IPS-20b (cell line): Measurements from ENCODE around the gene PRKCD.

Source experiments
- H3K27ac ChIP-seq: one replicate; pipeline ENCODE4 v1.5.1; 2013; ENCODE audit warnings: low read length
- H3K27me3 ChIP-seq: 2 replicates; pipeline ENCODE4 v1.6.1; 2013; ENCODE audit warnings: mild to moderate bottlenecking, low read length, inconsistent platforms; ENCODE audit not compliant: insufficient read depth
- H3K36me3 ChIP-seq: 2 replicates; pipeline ENCODE4 v1.6.1; 2013; ENCODE audit warnings: low read depth, mild to moderate bottlenecking, inconsistent platforms, low read length, moderate library complexity; ENCODE audit not compliant: insufficient read depth
- H3K4me1 ChIP-seq: 2 replicates; pipeline ENCODE4 v1.6.1; 2013; ENCODE audit warnings: mild to moderate bottlenecking, control low read depth, inconsistent platforms, low read length, moderate library complexity; ENCODE audit not compliant: insufficient read depth
- H3K4me3 ChIP-seq: 2 replicates; pipeline ENCODE4 v1.5.1; 2013; ENCODE audit warnings: mild to moderate bottlenecking, low read length, inconsistent platforms
- H3K9ac ChIP-seq: 2 replicates; pipeline ENCODE4 v1.6.1; 2013; ENCODE audit warnings: low read depth, mild to moderate bottlenecking, inconsistent platforms, low read length, moderate library complexity
- H3K9me3 ChIP-seq: 2 replicates; pipeline ENCODE4 v1.6.1; 2013; ENCODE audit warnings: mild to moderate bottlenecking, low read depth, low read length, inconsistent platforms; ENCODE audit not compliant: insufficient read depth

The PRKCD gene

DNA sequence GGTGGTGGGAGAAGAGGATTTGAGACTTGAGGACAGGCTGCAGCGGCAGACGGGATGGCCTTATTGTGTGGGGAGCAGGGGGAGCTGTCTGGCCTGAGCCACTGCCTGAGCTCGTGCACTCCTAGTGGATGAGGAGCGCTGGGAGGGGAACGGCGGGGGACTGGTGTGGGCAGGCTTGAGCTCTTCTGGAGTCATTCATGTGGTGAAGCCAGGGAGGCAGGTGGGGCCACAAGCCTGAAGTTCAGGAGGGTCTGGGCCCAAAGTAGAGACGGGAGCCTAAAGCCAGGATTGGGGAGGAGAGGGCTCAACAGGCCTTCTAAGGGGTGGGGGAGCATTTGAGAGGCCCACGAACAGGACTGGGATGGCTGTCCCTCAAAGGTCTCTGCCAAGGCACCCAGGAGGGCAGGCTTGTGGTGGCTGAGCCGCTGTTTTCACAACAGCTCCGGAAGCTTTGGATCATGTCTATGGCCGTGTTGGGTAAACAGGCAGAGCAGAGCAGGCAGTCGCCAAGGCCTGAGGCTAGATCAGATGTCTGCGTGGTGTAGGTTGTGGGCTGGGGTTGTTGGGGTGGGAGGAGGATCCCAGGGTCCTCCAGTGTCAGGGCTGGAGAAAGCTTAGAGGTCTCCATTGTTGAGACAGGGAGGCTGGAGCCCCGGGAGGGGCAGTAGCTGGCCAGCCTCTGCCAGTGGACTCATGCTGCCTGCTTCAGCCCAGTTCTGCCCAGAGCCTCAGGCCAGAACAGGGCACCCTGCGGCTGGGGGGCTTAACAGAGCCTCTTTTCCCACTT lies 8.2 kb downstream of the PRKCD start:
- Histone ChIP-seq H3K36me3 (no peaks in the 10 kb centered on the region), H3K9ac (0 out of 2 replicates have a peak overlapping the region, but pooled peaks have one; percentile 15), H3K27me3 (no peaks in the 10 kb centered on the region), H3K9me3 (no peaks in the 10 kb centered on the region), H3K4me1 (peaks cover 14% of the 10 kb centered on the region; the same call in 1 of the 2 replicates), H3K4me3 (no peak overlapping the region), H3K27ac (no peak overlapping the region)

DNA sequence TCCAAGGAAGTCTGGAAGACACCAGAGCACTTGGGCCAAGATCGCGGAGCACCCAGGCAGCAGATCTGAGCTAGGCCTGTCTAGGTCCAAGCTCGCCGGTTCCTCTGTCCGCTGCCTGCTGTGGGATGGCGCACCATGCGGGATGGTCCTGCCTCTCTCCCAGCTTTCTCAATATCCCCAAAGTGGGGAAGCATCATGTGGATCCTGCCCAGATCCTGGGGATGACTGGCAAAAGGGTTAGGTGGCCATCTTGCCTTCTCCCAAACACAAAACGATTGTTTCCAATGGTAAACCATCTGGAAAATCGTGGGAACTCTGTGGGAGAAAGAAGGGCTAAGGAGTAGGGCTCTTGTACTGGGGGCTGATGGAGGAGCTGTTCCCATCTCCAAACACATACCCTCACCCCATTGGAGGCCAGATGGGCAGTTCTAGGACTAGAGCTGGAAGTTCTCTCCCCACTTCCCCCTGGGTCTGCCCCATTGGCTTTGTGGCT lies 8.9 kb downstream of the PRKCD start:
- Histone ChIP-seq H3K9ac (no peak overlapping the region), H3K36me3 (no peaks in the 10 kb centered on the region), H3K4me3 (no peak overlapping the region), H3K27me3 (no peaks in the 10 kb centered on the region), H3K9me3 (no peaks in the 10 kb centered on the region), H3K4me1 (peaks cover 14% of the 10 kb centered on the region; the same call in 1 of the 2 replicates), H3K27ac (no peak overlapping the region)

DNA sequence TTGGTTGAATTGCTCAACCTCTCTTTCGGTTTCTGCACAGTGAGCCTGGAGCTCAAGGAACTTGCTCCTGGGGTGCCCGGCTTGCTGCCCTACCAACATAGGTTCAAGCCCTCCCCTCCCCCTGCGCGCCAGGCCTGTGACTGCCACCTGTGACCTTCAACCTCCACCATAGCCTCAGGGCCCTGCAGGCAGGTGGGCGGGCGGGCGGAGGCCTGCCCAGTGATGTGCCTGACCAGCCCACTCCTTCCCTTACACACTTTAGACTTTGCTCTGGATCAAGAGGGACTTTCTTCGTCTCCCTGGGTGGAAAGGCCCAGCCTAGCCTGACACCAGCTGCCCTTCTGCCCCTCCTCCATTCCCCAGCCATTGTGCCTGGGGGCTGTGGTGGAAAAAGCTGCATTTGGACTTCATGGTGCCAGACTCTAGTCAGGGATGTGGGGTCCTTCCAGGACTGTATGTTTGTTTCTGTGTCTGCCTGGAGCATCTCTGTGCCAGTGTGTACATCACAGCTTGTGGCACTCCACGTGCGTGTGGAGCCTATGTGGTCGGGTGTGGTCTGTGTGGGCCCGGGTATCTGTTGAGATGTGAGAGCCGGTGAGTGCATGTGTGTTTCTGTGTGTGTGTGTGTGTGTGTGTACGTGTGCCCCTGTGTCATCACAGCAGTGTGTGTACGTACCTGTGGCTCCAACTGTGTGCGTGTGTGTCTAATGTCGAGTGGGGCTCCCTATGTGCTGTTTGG lies 9.5 kb downstream of the PRKCD start:
- no peak overlapping the region for H3K4me3 ChIP-seq
- H3K27me3 ChIP-seq, result no peaks in the 10 kb centered on the region
- peaks cover 14% of the 10 kb centered on the region; the same call in 1 of the 2 replicates for H3K4me1 ChIP-seq
- no peaks in the 10 kb centered on the region for H3K36me3 ChIP-seq
- H3K9ac ChIP-seq, result no peak overlapping the region
- no peaks in the 10 kb centered on the region for H3K9me3 ChIP-seq
- H3K27ac ChIP-seq, result no peak overlapping the region

DNA sequence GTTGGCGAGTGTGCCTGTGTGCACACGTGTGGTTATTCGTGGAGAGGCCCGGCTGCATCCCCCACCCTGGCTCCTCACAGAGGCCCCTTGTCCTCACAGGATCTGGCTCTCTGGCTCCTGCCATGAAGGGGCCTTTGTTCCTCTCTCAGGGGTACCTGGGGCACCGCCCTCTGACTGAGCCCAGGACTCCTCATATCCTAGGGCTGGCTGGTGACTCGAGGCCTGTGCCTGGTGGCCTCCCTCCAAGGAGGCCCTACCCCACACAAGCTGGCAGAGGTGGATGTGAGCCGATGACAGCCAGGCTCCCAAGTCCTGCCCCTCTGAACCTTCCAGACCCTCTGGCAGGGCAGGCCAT lies 10.0 kb downstream of the PRKCD start:
- Histone ChIP-seq H3K27me3 (no peaks in the 10 kb centered on the region), H3K36me3 (no peaks in the 10 kb centered on the region), H3K9ac (no peak overlapping the region), H3K27ac (no peak overlapping the region), H3K4me3 (no peak overlapping the region), H3K9me3 (no peaks in the 10 kb centered on the region), H3K4me1 (peaks cover 14% of the 10 kb centered on the region; the same call in 1 of the 2 replicates)

DNA sequence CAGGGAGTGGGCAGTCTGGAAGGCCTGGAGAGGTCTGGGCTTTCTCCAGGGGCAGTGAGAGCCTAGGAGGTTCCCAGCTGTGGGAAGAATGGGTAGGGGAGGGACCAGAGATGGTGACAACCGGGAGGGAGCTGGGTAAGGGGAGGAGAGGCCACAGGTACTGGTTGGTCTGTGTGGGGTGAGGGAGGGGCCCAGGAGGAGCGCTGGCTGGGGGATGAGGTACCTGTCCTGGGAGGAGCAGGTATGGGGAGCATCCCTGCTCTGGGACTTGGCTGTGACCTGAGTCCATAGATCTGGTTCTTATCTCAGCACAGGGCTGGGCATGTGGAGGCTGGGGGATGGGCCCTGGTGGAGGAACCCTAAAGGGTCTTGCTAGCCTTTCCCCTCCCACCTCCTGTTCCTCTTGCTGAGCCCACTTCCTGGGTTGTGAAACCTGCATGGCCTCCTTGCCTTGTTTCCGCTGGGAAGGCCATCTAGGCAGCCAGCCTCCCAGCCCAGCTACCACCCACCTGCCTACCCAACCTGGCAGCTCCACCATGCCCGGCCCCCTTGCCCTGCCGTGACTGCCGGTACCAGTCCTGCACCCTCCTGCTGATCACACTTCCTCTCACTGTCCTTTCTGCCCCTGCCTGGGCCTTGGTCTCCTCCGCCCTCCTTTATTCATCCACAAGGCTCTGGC lies 11.0 kb downstream of the PRKCD start:
- Histone ChIP-seq H3K27me3 (no peaks in the 10 kb centered on the region), H3K36me3 (no peaks in the 10 kb centered on the region), H3K9me3 (no peaks in the 10 kb centered on the region), H3K4me3 (no peak overlapping the region), H3K9ac (no peak overlapping the region), H3K27ac (no peak overlapping the region), H3K4me1 (peaks cover 14% of the 10 kb centered on the region; the same call in 1 of the 2 replicates)

DNA sequence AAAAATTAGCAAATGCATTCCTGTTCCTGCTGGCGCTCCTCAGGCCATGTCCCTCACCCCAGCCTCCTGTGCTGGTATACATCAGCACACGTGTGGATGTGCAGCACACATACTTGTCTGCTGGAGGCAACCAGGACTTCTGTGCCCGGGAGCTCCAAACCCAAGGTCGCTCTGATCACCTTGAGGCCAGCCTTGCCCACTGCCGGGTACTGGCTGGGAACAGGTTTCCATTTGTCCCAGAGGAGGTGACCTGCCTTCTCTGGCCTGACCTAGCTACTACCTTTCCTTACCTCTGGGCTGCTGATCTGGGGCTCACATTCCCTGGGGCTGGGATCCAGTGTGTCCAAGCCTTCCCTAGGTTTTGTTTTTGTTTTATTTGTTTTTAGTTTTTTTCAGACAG lies 12.1 kb downstream of the PRKCD start:
- no peak overlapping the region for H3K27ac ChIP-seq
- H3K4me3 ChIP-seq, result no peak overlapping the region
- peaks cover 11% of the 10 kb centered on the region; the same call in 1 of the 2 replicates for H3K4me1 ChIP-seq
- H3K36me3 ChIP-seq, result no peaks in the 10 kb centered on the region
- no peaks in the 10 kb centered on the region for H3K27me3 ChIP-seq
- no peak overlapping the region for H3K9ac ChIP-seq
- no peaks in the 10 kb centered on the region for H3K9me3 ChIP-seq

DNA sequence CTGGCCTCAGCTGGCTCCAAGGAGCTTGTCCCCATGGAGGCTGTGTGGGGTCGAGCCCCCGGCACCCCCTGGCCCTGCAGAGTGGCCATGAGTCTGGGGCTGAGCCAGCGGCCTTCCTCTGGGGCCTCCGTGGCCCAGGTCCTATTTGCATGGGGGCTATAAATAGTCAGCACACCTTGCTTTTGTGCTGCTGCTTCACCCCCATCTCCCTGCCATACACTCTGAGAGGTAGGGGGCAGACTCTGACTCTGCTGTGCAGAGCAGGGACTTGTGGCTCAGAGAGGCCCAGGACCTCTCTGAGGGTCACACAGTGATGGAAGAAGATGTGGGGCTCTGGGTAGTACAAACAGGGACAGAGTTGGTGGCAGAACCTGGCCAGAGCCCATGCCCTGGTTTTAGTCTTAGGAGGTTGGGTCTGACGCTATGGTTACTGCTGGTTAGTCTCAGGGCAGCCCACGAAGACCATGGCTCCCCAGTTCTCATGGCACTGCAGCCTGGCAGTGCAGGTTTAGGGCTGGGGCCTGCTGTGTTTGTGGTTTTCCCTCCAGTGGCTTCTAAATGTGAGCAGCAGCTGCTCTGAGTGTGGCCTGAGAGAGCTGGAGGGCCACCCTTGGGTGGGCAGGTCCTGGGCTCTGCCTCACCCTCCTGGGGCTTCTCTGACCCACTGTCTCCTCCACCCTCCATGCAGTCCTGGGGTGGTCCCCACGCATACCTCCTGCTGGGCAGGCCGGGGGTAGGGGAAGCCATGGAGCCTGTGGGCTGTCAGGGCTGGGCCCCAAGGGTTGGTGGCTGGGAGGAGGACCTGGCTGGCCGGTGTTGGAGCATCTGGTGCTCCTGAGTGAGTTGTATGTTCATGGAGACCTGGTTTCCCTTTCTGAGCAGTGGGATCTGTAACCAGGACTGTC lies 13.6 kb downstream of the PRKCD start:
- Histone ChIP-seq H3K4me3 (no peak overlapping the region), H3K27me3 (no peaks in the 10 kb centered on the region), H3K9me3 (no peaks in the 10 kb centered on the region), H3K27ac (no peak overlapping the region), H3K4me1 (0 out of 2 replicates have a peak, but pooled peaks cover 8% of the 10 kb centered on the region), H3K36me3 (0 out of 2 replicates have a peak, but pooled peaks cover 4% of the 10 kb centered on the region), H3K9ac (no peak overlapping the region; the same call in 1 of the 2 replicates)

DNA sequence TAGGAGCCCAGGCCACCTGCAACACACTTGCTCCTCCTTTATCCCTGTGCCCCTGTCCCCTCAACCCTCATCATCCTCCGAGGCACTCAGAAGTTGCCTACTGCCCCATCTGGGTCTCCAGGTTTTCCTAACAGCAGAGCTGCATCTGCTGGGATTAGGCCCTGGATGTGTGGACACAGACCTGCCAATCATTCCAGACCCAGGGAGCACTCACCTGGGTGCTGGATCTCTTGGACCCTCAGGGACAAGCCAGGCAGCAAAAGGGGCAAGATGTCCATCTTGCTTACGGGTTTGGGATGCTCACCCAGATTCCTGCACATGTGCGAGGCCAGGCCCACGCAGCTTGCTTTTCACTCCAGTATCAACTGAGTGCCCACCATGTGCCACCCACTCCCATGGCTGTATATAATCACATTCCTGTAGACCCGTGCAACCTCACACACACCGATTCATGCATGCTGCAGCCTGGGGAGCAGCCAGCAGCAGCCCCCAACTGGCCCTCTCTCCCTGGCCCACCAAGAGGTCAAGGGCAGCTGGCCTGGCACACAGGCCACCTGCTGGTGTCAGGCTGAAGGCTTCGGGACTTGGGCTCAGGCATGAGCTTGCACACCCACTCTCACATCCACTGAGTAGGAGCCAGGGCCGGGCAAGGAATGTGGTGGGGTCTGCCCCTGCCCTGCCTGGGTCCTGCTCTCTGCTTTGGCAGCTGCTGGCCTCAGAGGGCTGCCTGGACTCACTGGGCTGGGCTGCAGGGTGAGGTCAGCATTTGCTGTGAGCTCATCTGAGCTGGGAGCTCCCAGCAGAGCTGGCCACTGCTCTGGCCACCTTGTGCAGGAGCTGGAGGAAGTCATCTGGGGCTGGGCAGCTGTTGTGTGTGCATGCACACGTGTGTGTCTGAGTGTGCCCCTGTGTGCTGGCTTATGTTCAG lies 14.9 kb downstream of the PRKCD start:
- no peaks in the 10 kb centered on the region for H3K9me3 ChIP-seq
- no peaks in the 10 kb centered on the region for H3K27me3 ChIP-seq
- no peak overlapping the region for H3K27ac ChIP-seq
- H3K9ac ChIP-seq, result no peak overlapping the region
- 0 out of 2 replicates have a peak, but pooled peaks cover 7% of the 10 kb centered on the region for H3K4me1 ChIP-seq
- no peak overlapping the region for H3K4me3 ChIP-seq
- H3K36me3 ChIP-seq, result 0 out of 2 replicates have a peak, but pooled peaks cover 7% of the 10 kb centered on the region

DNA sequence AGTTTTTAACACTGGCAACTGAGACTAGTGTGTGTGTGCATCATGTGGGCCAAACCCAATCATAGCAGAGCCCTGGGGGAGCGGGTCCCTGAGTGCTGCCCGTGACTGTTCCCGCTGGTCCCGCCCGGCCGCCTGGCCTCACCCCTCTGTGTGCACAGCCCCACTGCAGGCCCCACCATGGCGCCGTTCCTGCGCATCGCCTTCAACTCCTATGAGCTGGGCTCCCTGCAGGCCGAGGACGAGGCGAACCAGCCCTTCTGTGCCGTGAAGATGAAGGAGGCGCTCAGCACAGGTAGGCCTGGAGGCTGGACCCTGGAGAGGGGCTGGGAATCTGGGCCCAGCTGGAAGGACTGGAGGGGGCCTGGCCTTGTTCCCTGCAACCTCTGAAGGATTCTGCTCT lies 17.2 kb downstream of the PRKCD start:
- 0 out of 2 replicates have a peak, but pooled peaks cover 7% of the 10 kb centered on the region for H3K36me3 ChIP-seq
- no peaks in the 10 kb centered on the region for H3K9me3 ChIP-seq
- H3K4me1 ChIP-seq, result no peaks in the 10 kb centered on the region
- H3K4me3 ChIP-seq, result no peak overlapping the region
- H3K9ac ChIP-seq, result no peak overlapping the region
- H3K27ac ChIP-seq, result no peak overlapping the region
- no peaks in the 10 kb centered on the region for H3K27me3 ChIP-seq

DNA sequence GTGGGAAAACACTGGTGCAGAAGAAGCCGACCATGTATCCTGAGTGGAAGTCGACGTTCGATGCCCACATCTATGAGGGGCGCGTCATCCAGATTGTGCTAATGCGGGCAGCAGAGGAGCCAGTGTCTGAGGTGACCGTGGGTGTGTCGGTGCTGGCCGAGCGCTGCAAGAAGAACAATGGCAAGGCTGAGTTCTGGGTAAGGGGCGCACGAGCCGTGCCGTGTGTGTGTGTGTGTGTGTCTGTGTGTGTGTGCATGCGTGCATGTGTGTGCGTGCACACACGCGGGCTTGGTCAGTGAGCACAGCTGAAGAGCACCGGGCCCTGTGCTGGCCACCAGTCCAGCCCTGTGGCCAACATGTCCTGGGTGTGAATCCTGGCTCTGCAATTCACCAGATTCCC lies 18.6 kb downstream of the PRKCD start:
- Histone ChIP-seq H3K4me1 (no peaks in the 10 kb centered on the region), H3K9me3 (no peaks in the 10 kb centered on the region), H3K27ac (no peak overlapping the region), H3K36me3 (0 out of 2 replicates have a peak, but pooled peaks cover 7% of the 10 kb centered on the region), H3K27me3 (no peaks in the 10 kb centered on the region), H3K4me3 (no peak overlapping the region), H3K9ac (no peak overlapping the region)
